Mesothelial cell of epicardium (in vitro differentiated cells): ENCODE data around the gene SETD5. TPM values are rescaled to one million over a fixed set of nuclear protein-coding genes. Genes with fewer than 3 reads are reported as not detected.

Experiments used
- DNase-seq, 2 experiments: peaks; one replicate each; pipeline ENCODE4 v3.0.0; 2021; ENCODE audit warnings: low spot score in 2 of 2; ENCODE audit not compliant: unreplicated experiment in 2 of 2
- H3K27ac Mint-ChIP-seq: 2 replicates; pipeline ENCODE4 v1.8.0; 2021; ENCODE audit warnings: mixed read lengths
- H3K27me3 Mint-ChIP-seq: 2 replicates; pipeline ENCODE4 v1.8.0; 2021; ENCODE audit warnings: low read depth, mixed read lengths
- H3K36me3 Mint-ChIP-seq: 2 replicates; pipeline ENCODE4 v1.8.0; 2021; ENCODE audit warnings: mixed read lengths
- H3K4me1 Mint-ChIP-seq: 2 replicates; pipeline ENCODE4 v1.8.0; 2021; ENCODE audit warnings: mixed read lengths
- H3K4me3 Mint-ChIP-seq: 2 replicates; pipeline ENCODE4 v1.8.0; 2021; ENCODE audit warnings: mild to moderate bottlenecking, moderate library complexity, mixed read lengths
- H3K9me3 Mint-ChIP-seq: 2 replicates; pipeline ENCODE4 v1.8.0; 2021; ENCODE audit warnings: mixed read lengths
- total RNA-seq: library from RNA; stranded (reverse); gene quantifications from 3 replicates; pipeline ENCODE4 v1.2.1, GENCODE V29; 2021
- TF ChIP-seq, protein P1 (sequence below): fragments of 200-600 bp; sonication (generic); IDR thresholded peaks from one replicate; pipeline ENCODE4 v1.5.0; 2021; ENCODE audit warnings: antibody characterized with exemption; ENCODE audit not compliant: unreplicated experiment

SETD5 gene
- total RNA-seq, 1 donor from 2014 or later, result 254 TPM

DNA sequence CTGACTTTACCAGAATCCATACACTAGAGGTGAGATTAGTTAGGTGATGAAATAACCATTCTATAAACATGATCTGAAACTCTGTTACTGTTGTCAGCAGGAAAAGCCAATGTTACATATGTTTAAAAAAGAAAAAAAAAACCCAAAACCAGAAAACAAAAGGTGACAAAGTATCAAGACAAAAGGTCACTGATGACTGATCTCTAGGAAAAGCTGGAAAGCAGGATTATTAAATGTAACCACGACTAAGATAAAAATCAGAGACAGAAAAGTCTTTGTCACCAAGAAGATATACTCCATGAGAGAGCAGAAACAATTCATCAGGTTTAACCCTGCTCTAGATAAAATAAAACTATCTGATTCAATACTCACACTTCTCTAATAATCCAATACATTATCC lies 5.4 kb upstream of the SETD5 start:
- peaks cover 31% of the 10 kb centered on the region for H3K36me3 Mint-ChIP-seq
- no peaks in the 10 kb centered on the region for H3K27me3 Mint-ChIP-seq
- H3K4me3 Mint-ChIP-seq, result no peak overlapping the region
- no peak for DNase-seq
- H3K4me1 Mint-ChIP-seq, result peaks cover 24% of the 10 kb centered on the region
- H3K9me3 Mint-ChIP-seq, result no peaks in the 10 kb centered on the region
- TF ChIP-seq, protein P1, sequence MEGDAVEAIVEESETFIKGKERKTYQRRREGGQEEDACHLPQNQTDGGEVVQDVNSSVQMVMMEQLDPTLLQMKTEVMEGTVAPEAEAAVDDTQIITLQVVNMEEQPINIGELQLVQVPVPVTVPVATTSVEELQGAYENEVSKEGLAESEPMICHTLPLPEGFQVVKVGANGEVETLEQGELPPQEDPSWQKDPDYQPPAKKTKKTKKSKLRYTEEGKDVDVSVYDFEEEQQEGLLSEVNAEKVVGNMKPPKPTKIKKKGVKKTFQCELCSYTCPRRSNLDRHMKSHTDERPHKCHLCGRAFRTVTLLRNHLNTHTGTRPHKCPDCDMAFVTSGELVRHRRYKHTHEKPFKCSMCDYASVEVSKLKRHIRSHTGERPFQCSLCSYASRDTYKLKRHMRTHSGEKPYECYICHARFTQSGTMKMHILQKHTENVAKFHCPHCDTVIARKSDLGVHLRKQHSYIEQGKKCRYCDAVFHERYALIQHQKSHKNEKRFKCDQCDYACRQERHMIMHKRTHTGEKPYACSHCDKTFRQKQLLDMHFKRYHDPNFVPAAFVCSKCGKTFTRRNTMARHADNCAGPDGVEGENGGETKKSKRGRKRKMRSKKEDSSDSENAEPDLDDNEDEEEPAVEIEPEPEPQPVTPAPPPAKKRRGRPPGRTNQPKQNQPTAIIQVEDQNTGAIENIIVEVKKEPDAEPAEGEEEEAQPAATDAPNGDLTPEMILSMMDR, result no peak
- H3K27ac Mint-ChIP-seq, result peak overlapping the region; percentile 59

DNA sequence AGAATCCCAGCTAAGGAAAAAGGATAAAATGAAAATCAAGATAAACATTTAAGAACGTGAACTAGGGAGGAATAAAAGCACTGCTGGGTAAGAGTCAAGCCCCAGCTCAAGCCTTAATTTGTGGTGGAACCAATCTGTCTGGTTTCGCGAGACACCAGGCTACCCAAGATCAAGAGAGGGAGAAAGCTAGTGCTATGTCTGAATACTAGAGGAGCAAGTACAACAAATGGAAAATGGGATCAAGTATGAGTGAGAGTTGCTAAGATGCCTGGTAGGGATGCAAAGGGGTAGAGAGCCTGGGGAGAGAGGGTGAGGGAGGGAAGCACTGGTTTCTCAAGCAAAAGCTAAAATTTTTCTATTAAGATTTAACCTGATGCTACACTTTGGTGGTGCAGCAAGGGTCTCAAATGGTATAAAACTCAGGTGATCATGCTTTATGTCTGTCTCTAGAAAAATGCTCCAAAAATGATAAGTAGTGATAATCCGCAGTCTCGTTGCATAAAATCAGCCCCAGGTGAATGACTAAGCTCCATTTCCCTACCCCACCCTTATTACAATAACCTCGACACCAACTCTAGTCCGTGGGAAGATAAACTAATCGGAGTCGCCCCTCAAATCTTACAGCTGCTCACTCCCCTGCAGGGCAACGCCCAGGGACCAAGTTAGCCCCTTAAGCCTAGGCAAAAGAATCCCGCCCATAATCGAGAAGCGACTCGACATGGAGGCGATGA lies 1.7 kb upstream of the SETD5 start:
- no peaks in the 10 kb centered on the region for H3K9me3 Mint-ChIP-seq
- TF ChIP-seq, protein P1, result no peak
- H3K27ac Mint-ChIP-seq, result peak overlapping the region; percentile 99
- DNase-seq, result no peak
- peak overlapping the region; percentile 91 for H3K4me3 Mint-ChIP-seq
- H3K36me3 Mint-ChIP-seq, result peaks cover 13% of the 10 kb centered on the region
- H3K4me1 Mint-ChIP-seq, result peaks cover 40% of the 10 kb centered on the region
- H3K27me3 Mint-ChIP-seq, result no peaks in the 10 kb centered on the region

DNA sequence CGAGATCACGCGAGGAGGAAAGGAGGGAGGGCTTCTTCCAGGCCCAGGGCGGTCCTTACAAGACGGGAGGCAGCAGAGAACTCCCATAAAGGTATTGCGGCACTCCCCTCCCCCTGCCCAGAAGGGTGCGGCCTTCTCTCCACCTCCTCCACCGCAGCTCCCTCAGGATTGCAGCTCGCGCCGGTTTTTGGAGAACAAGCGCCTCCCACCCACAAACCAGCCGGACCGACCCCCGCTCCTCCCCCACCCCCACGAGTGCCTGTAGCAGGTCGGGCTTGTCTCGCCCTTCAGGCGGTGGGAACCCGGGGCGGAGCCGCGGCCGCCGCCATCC lies 1.1 kb upstream of the SETD5 start:
- Mint-ChIP-seq H3K36me3 (peaks cover 9% of the 10 kb centered on the region), H3K9me3 (no peaks in the 10 kb centered on the region), H3K27ac (peak overlapping the region; percentile 99), H3K27me3 (no peaks in the 10 kb centered on the region), H3K4me1 (peaks cover 46% of the 10 kb centered on the region), H3K4me3 (peak overlapping the region; percentile 91)
- TF ChIP-seq, protein P1, result no peak
- no peak for DNase-seq

DNA sequence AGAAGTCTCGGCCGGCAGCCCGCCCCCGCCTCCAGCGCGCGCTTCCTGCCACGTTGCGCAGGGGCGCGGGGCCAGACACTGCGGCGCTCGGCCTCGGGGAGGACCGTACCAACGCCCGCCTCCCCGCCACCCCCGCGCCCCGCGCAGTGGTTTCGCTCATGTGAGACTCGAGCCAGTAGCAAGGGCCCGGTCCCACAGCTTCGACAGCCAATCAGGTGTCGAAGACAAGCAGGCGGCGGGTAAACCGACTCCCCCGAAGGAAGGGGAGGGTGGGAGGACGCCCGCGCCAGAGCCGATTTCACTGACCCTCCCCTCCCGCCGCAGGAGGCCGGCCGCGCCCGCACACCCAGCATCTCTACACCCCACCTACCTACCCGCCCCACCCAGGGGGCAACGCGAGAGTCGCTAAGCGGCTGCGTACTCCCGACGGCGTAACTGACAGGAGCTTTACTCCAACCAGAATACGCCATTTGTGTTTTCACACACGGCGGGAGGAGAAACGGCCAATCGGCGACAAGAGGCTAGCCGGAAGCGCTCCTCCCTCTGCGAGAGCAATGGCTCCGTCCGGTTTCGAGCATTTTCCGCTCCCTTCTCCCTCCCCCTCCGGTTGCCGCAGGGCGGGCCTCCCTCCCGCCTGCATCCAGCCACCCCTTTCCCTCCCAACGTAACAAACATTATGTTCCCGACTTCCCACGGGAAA lies 633 bp upstream of the SETD5 start:
- Mint-ChIP-seq H3K4me3 (peak overlapping the region; percentile 94), H3K9me3 (no peaks in the 10 kb centered on the region), H3K36me3 (peaks cover 3% of the 10 kb centered on the region), H3K27ac (peak overlapping the region; percentile 100), H3K27me3 (no peaks in the 10 kb centered on the region), H3K4me1 (peaks cover 50% of the 10 kb centered on the region)
- DNase-seq, result peak; percentile 98 to 100
- TF ChIP-seq, protein P1, result no peak

DNA sequence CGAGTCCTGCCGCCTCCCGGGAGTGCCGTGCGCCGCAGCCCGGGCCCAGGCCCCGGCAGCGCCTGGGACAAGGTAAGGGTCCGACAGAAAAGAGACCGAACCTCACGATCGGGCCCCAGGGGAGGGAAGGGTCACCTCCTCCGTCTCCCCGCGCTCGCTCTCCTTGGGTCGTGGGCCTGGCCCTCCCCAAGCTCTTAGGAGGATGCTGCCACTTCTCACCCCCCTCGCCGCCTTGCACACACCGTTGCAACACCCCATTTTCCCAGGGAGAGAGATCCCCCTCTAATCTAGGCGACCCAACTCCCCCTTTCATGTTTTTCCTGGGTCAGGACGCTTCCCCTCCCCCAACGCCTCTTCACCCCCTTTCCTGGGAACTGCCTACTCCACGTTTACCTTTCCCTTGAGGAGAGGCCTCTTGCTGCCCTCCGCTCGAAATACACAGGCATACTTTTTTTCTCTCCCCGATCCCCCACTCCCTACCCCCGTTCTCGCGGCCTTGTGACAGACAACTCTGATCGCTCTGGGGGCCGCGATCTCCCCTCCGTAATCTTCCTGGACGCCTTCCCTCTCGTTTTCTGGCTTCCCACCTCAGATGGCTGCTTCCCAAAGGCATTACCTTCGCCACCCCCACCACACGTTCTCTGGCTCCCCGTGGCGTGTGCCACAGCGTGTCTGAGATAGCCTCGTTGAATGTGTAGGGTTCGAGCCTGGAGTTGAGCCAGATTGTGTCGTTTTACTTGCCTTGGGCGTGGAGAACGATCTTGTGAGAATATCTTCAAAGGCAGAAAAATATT lies 688 bp downstream of the SETD5 start:
- Mint-ChIP-seq H3K27ac (peak overlapping the region; percentile 100), H3K4me3 (peak overlapping the region; percentile 98), H3K27me3 (no peaks in the 10 kb centered on the region), H3K4me1 (peaks cover 62% of the 10 kb centered on the region), H3K9me3 (no peaks in the 10 kb centered on the region), H3K36me3 (peaks cover 3% of the 10 kb centered on the region)
- DNase-seq, result peak in 1 of 2 experiments; percentile 53
- TF ChIP-seq, protein P1, result no peak
